Liver (tissue), 9 donors: ENCODE measurements around the gene SYNPO2. TPM values are rescaled to one million over a fixed set of nuclear protein-coding genes. Genes with fewer than 3 reads are reported as not detected.

ENCODE experiments used
- DNase-seq: peaks from one replicate; pipeline ENCODE4 v3.0.0-alpha.2; 2017; ENCODE audit warnings: low spot score
- H3K27ac ChIP-seq, 2 donors: one replicate each; pipeline ENCODE4 v1.7.0; 2013; ENCODE audit warnings: inconsistent platforms in 2 of 2, low read length in 2 of 2, control low read depth in 1 of 2, low read depth in 1 of 2, mild to moderate bottlenecking in 1 of 2
- H3K27me3 ChIP-seq, 4 donors: one replicate each; pipeline versions ENCODE4 v1.6.1 to v1.7.0; 2013; ENCODE audit warnings: low read length in 3 of 4, inconsistent platforms in 1 of 4, mild to moderate bottlenecking in 1 of 4, moderate library complexity in 1 of 4; ENCODE audit not compliant: control insufficient read depth in 4 of 4, insufficient read depth in 4 of 4
- H3K36me3 ChIP-seq, 4 donors: one replicate each; pipeline versions ENCODE4 v1.6.1 to v1.7.0; 2013; ENCODE audit warnings: low read length in 3 of 4, mild to moderate bottlenecking in 3 of 4, low read depth in 1 of 4, moderate library complexity in 1 of 4; ENCODE audit not compliant: control insufficient read depth in 4 of 4, insufficient read depth in 3 of 4
- H3K4me1 ChIP-seq, 4 donors: one replicate each; pipeline versions ENCODE4 v1.6.1 to v1.7.0; 2013; ENCODE audit warnings: low read length in 3 of 4, mild to moderate bottlenecking in 3 of 4, moderate library complexity in 1 of 4; ENCODE audit not compliant: control insufficient read depth in 4 of 4, insufficient read depth in 4 of 4
- H3K4me3 ChIP-seq, 3 donors: one replicate each; pipeline versions ENCODE4 v1.6.1 to v1.7.0; 2013; ENCODE audit warnings: low read length in 3 of 3, control low read depth in 1 of 3, low read depth in 1 of 3, mild to moderate bottlenecking in 1 of 3
- H3K9ac ChIP-seq, 2 donors: one replicate each; pipeline ENCODE4 v1.7.0; 2013; ENCODE audit warnings: low read length in 2 of 2, mild to moderate bottlenecking in 2 of 2, moderate library complexity in 2 of 2, control low read depth in 1 of 2, low read depth in 1 of 2
- H3K9me3 ChIP-seq, 4 donors: one replicate each; pipeline versions ENCODE4 v1.6.1 to v1.7.0; 2013; ENCODE audit warnings: low read length in 3 of 4; ENCODE audit not compliant: control insufficient read depth in 4 of 4
- EGR1 ChIP-seq, 2 donors: IDR thresholded peaks; 2 replicates each; pipeline ENCODE4 v1.6.1; 2016 to 2018; ENCODE audit warnings: antibody characterized with exemption in 2 of 2, low read depth in 2 of 2
- FOXA2 ChIP-seq: IDR thresholded peaks from 2 replicates; pipeline ENCODE4 v1.6.1; 2016; ENCODE audit warnings: antibody characterized with exemption
- GABPA ChIP-seq, 2 donors: IDR thresholded peaks in 1 of 2; conservative IDR thresholded peaks in 1 of 2; 2 replicates each; pipeline ENCODE4 v1.6.1; 2016; ENCODE audit warnings: antibody characterized with exemption in 2 of 2, mild to moderate bottlenecking in 1 of 2, moderate library complexity in 1 of 2
- HNF4A ChIP-seq, 2 donors: conservative IDR thresholded peaks; 2 replicates each; pipeline ENCODE4 v1.6.1; 2016; ENCODE audit warnings: antibody characterized with exemption in 2 of 2, mild to moderate bottlenecking in 2 of 2
- JUND ChIP-seq, 2 donors: IDR thresholded peaks; 2 replicates each; pipeline ENCODE4 v1.6.1; 2016; ENCODE audit warnings: antibody characterized with exemption in 2 of 2
- NR2F2 ChIP-seq: IDR thresholded peaks from 2 replicates; pipeline ENCODE4 v1.6.1; 2016; ENCODE audit warnings: antibody characterized with exemption
- RAD21 ChIP-seq, 2 donors: IDR thresholded peaks; 2 replicates each; pipeline ENCODE4 v1.6.1; 2016; ENCODE audit warnings: antibody characterized with exemption in 2 of 2, mild to moderate bottlenecking in 2 of 2
- RXRA ChIP-seq, 2 donors: IDR thresholded peaks; 2 replicates each; pipeline ENCODE4 v1.6.1; 2017 to 2018; ENCODE audit warnings: antibody characterized with exemption in 2 of 2, mild to moderate bottlenecking in 1 of 2
- SP1 ChIP-seq: IDR thresholded peaks from 2 replicates; pipeline ENCODE4 v1.6.1; 2018; ENCODE audit warnings: antibody characterized with exemption, mild to moderate bottlenecking
- TAF1 ChIP-seq: conservative IDR thresholded peaks from 2 replicates; pipeline ENCODE4 v1.6.1; 2016; ENCODE audit warnings: antibody characterized with exemption, mild to moderate bottlenecking
- WGBS: extraction: QIAGEN DNeasy Blood & Tissue Kit; methylation state at CpG from one replicate; pipeline ENCODE4 v1.1.7; 2013; 5-methylcytosine and 5-hydroxymethylcytosine counted together
- polyA plus RNA-seq, 2 donors: library from polyadenylated mRNA; stranded (reverse) in 1 of 2; unstranded in 1 of 2; fragments of 200-250 nt in 1 of 2; fragments of >200 nt in 1 of 2; fragmentation: Nextera tagmentation in 1 of 2; extraction: Ambion mirVana in 1 of 2; gene quantifications; one replicate each; pipeline versions ENCODE4 v1.2.1 to v1.2.3, GENCODE V29; 2013 to 2015
- total RNA-seq, 2 donors: library from RNA; depleted of rRNA; stranded (reverse); fragments of >200 nt; gene quantifications; one replicate each; pipeline ENCODE4 v1.2.3, GENCODE V29; 2014
- TF ChIP-seq, protein P1 (sequence below): IDR thresholded peaks from 2 replicates; pipeline ENCODE4 v1.6.1; 2016; ENCODE audit warnings: antibody characterized with exemption
- TF ChIP-seq, protein P2 (sequence below): IDR thresholded peaks from 2 replicates; pipeline ENCODE4 v1.6.1; 2016; ENCODE audit warnings: antibody characterized with exemption
- TF ChIP-seq, protein P3 (sequence below): IDR thresholded peaks from 2 replicates; pipeline ENCODE4 v1.6.1; 2016; ENCODE audit warnings: antibody characterized with exemption
- TF ChIP-seq, protein P4 (sequence below): fragments of 150-350 bp; IDR thresholded peaks from 2 replicates; pipeline ENCODE4 v1.5.1; 2017; ENCODE audit warnings: improper control_type of control experiment, low read depth, low read length; ENCODE audit not compliant: missing input control
- donor health status: healthy.
- donor health status: healthy.
- donor health status: healthy.
- donor health status: healthy.
- donor health status: healthy.

Gene SYNPO2
- total and polyA plus RNA-seq, 4 donors, result 2.4 to 10.9 (median 3.4) TPM

DNA sequence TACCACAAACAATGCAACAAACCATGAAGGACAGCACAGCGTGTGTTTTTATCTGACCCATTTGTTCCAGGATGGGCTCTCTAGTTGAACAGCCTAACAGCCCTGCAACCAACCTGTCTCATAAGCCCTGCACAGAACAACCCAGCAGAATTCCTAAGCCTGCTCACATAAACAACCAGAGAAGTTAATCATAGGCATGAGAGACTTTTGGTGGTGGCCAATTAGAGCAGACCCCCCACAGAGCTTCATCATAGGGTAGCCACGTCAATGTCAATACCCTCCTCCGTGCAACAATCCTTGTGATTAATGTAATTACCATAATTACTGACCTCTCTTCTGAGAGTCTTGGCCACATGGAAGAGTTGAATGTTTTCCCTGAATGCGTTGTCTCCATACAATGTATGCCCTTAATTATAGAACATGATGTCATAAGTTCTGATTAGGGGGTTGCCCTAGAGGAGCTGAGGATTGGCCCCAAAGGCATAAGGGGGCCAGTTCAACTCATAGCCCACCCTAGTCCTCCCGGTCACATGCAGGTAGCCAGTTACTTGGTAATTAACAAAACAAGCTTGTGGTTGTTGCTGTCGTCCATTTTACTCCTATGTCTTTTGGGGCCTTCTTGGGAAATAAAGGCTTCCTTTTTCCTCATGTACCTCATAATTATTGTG lies 92.7 kb downstream of the SYNPO2 start (continued):
- TF ChIP-seq, protein P1, sequence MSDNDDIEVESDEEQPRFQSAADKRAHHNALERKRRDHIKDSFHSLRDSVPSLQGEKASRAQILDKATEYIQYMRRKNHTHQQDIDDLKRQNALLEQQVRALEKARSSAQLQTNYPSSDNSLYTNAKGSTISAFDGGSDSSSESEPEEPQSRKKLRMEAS, result no peak
- TF ChIP-seq FOXA2 (no peak), RXRA (IDR thresholded peaks at IDR 0.05) (no peak), SP1 (no peak), RAD21 (IDR thresholded peaks at IDR 0.05) (no peak), TAF1 (no peak), NR2F2 (no peak)
- TF ChIP-seq, protein P2, sequence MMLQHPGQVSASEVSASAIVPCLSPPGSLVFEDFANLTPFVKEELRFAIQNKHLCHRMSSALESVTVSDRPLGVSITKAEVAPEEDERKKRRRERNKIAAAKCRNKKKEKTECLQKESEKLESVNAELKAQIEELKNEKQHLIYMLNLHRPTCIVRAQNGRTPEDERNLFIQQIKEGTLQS, result no peak
- TF ChIP-seq, protein P3, sequence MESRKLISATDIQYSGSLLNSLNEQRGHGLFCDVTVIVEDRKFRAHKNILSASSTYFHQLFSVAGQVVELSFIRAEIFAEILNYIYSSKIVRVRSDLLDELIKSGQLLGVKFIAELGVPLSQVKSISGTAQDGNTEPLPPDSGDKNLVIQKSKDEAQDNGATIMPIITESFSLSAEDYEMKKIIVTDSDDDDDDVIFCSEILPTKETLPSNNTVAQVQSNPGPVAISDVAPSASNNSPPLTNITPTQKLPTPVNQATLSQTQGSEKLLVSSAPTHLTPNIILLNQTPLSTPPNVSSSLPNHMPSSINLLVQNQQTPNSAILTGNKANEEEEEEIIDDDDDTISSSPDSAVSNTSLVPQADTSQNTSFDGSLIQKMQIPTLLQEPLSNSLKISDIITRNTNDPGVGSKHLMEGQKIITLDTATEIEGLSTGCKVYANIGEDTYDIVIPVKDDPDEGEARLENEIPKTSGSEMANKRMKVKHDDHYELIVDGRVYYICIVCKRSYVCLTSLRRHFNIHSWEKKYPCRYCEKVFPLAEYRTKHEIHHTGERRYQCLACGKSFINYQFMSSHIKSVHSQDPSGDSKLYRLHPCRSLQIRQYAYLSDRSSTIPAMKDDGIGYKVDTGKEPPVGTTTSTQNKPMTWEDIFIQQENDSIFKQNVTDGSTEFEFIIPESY, result no peak

DNA sequence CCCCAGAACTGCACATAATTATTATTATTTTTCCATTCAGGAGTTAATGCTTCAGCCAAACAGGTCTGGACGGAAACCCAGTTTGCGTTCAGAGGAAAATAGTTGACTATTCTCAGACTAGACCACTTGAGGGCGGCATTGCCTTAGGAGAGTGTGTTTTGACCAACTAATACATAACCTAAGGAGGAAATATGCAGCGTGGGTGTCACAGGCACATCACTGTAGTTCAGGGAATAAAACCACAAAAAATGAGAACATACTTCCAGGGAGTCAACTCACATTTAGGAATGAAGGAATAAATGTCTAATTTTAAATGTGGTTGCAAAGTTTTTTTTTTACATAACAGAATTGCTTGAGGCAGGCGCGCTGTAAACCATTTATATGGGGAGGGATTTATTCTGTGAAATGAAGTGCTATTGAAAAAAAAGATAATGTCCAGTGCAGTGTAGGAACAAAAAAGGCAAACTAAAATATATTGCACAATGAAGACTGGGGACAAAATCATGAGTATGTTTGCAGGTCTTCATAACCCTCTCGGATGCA lies 93.3 kb downstream of the SYNPO2 start:
- 41% methylated on average over 7 of the region's 7 CpGs for WGBS
- H3K9ac ChIP-seq, result no peak overlapping the region
- peak; percentile 52 for DNase-seq
- no peak overlapping the region for H3K4me3 ChIP-seq
- no peaks in the 10 kb centered on the region for H3K27me3 ChIP-seq
- TF ChIP-seq, protein P4, sequence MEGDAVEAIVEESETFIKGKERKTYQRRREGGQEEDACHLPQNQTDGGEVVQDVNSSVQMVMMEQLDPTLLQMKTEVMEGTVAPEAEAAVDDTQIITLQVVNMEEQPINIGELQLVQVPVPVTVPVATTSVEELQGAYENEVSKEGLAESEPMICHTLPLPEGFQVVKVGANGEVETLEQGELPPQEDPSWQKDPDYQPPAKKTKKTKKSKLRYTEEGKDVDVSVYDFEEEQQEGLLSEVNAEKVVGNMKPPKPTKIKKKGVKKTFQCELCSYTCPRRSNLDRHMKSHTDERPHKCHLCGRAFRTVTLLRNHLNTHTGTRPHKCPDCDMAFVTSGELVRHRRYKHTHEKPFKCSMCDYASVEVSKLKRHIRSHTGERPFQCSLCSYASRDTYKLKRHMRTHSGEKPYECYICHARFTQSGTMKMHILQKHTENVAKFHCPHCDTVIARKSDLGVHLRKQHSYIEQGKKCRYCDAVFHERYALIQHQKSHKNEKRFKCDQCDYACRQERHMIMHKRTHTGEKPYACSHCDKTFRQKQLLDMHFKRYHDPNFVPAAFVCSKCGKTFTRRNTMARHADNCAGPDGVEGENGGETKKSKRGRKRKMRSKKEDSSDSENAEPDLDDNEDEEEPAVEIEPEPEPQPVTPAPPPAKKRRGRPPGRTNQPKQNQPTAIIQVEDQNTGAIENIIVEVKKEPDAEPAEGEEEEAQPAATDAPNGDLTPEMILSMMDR, result peak; percentile 69
- TF ChIP-seq NR2F2 (no peak), RAD21 (IDR thresholded peaks at IDR 0.05) (peak; percentile 97 to 98), SP1 (no peak), GABPA (IDR thresholded peaks at IDR 0.05 in 1 of 2, conservative IDR thresholded peaks at IDR 0.05 in 1 of 2) (no peak)
- TF ChIP-seq, protein P1, result no peak
- no peaks in the 10 kb centered on the region for H3K36me3 ChIP-seq
- H3K9me3 ChIP-seq, result no peaks in the 10 kb centered on the region
- no peak overlapping the region for H3K27ac ChIP-seq
- no peaks in the 10 kb centered on the region for H3K4me1 ChIP-seq

DNA sequence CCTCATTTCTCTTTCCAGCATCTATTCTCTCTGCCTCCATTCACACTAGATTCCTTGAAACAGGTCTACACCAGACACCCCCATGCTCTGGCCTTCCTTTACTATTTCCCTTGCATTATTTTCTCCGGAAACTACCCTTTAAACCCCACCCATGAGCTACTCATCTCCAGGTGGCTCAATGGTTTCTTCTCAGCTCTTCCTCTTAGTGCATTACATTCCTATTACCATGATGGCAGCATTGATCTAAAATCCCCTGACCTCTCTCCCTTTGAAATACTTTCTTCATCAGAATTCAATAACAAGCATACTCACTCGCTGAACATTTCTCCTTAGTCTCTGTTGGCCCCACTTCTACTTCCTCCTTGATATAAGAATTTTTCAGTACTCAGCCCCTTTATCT lies 94.6 kb downstream of the SYNPO2 start:
- DNase-seq, result no peak
- Histone ChIP-seq H3K4me1 (no peaks in the 10 kb centered on the region), H3K9me3 (no peaks in the 10 kb centered on the region), H3K9ac (no peak overlapping the region), H3K4me3 (no peak overlapping the region), H3K36me3 (no peaks in the 10 kb centered on the region), H3K27ac (no peak overlapping the region), H3K27me3 (no peaks in the 10 kb centered on the region)
- 82% methylated on average over 2 of the region's 2 CpGs for WGBS
- TF ChIP-seq NR2F2, result no peak
- no peak for TF ChIP-seq RAD21 (IDR thresholded peaks at IDR 0.05)
- no peak for TF ChIP-seq GABPA (IDR thresholded peaks at IDR 0.05 in 1 of 2, conservative IDR thresholded peaks at IDR 0.05 in 1 of 2)
- TF ChIP-seq HNF4A (conservative IDR thresholded peaks at IDR 0.05), result no peak
- TF ChIP-seq, protein P3, result no peak
- TF ChIP-seq EGR1 (IDR thresholded peaks at IDR 0.05; ENCODE audit: low read depth in 2 of 2), result no peak
- TF ChIP-seq FOXA2, result no peak
- no peak for TF ChIP-seq JUND (IDR thresholded peaks at IDR 0.05)
- TF ChIP-seq, protein P2, result no peak
